GM12878 (cell line): ENCODE results near the gene CARD9. TPM values are rescaled to one million over a fixed set of nuclear protein-coding genes. Genes with fewer than 3 reads are reported as not detected.

ENCODE experiments used
- ATAC-seq: fragments of 200-7000 bp; cut with Tn5 transposase; 3 replicates; pipeline ENCODE4 v1.9.1; 2020; ENCODE audit warnings: mild to moderate bottlenecking, moderate library complexity
- BruUV-seq: library from RNA; stranded (reverse); fragments of 400-500 nt; replicated peaks from 2 replicates; lab custom pipeline; 2021; lab: Mats Ljungman, UMichigan
- CTCF ChIA-PET: fragments of 300-600 bp; sonication (Branson Sonifier 250); formaldehyde crosslinking; extraction: SDS; loops from one replicate; lab custom pipeline; 2021; ENCODE audit warnings: inconsistent platforms; lab: Yijun Ruan, JAX
- POLR2A ChIA-PET: fragments of 350-600 bp; formaldehyde crosslinking; extraction: SDS; loops from one replicate; lab custom pipeline; 2021; ENCODE audit warnings: inconsistent platforms; lab: Charles Lee
- RAD21 ChIA-PET: fragments of 300-600 bp; sonication (Branson Sonifier 250); formaldehyde crosslinking; loops from one replicate; lab custom pipeline; 2023; ENCODE audit warnings: antibody characterized with exemption; ENCODE audit not compliant: unreplicated experiment; lab: Charles Lee
- SMC1A ChIA-PET: fragments of 300-600 bp; sonication (Branson Sonifier 250); formaldehyde crosslinking; loops from one replicate; lab custom pipeline; 2023; ENCODE audit not compliant: unreplicated experiment, uncharacterized antibody; lab: Charles Lee
- DNase-seq: peaks from one replicate; pipeline ENCODE4 v3.0.0-alpha.2; 2011; ENCODE audit warnings: low read depth, low spot score
- FAIRE-seq: peaks from 3 replicates; lab custom pipeline; 2011; peaks lifted over from hg19 to GRCh38; lab: Jason Lieb, UNC
- H2AFZ ChIP-seq: 2 replicates; pipeline ENCODE4 v1.6.0; 2011; ENCODE audit warnings: low read depth, low read length, control low read depth; ENCODE audit not compliant: control insufficient read depth
- H3K27ac ChIP-seq: 2 replicates; pipeline ENCODE4 v1.5.1; 2011; ENCODE audit warnings: control low read depth; ENCODE audit not compliant: control insufficient read depth, insufficient read depth
- H3K27me3 ChIP-seq, 2 experiments: replicated peaks in 1 of 2; 2 replicates each; pipeline versions ENCODE4 v1.6.0 to v1.6.1; 2011; ENCODE audit warnings: low read length in 1 of 2; ENCODE audit not compliant: control insufficient read depth in 2 of 2, insufficient read depth in 2 of 2
- H3K36me3 ChIP-seq, 2 experiments: 2 replicates each; pipeline ENCODE4 v1.5.1; 2011; ENCODE audit warnings: low read length in 1 of 2; ENCODE audit not compliant: control insufficient read depth in 2 of 2, insufficient read depth in 2 of 2
- H3K4me1 ChIP-seq: 2 replicates; pipeline ENCODE4 v1.6.1; 2011; ENCODE audit warnings: mild to moderate bottlenecking, low read length, moderate library complexity, mixed read lengths; ENCODE audit not compliant: control insufficient read depth, insufficient read depth
- H3K4me2 ChIP-seq: 2 replicates; pipeline ENCODE4 v1.6.0; 2011; ENCODE audit warnings: control low read depth; ENCODE audit not compliant: control insufficient read depth, insufficient read depth
- H3K4me3 ChIP-seq: fragments of 200-600 bp; sonication (generic); 2 replicates; pipeline ENCODE4 v1.5.1; 2016
- H3K79me2 ChIP-seq: 2 replicates; pipeline ENCODE4 v1.6.0; 2011; ENCODE audit warnings: low read length; ENCODE audit not compliant: control insufficient read depth, insufficient read depth
- H3K9ac ChIP-seq: 2 replicates; pipeline ENCODE4 v1.8.0; 2011; ENCODE audit warnings: low read length, control low read depth, mixed read lengths; ENCODE audit not compliant: control insufficient read depth, insufficient read depth
- H3K9me3 ChIP-seq: replicated peaks from 3 replicates; pipeline ENCODE4 v1.5.1; 2011; ENCODE audit warnings: mild to moderate bottlenecking, low read length; ENCODE audit not compliant: control insufficient read depth, insufficient read depth
- H4K20me1 ChIP-seq: 2 replicates; pipeline ENCODE4 v1.6.0; 2011; ENCODE audit not compliant: control insufficient read depth, insufficient read depth
- BHLHE40 ChIP-seq, 2 experiments: fragments of 450-650 bp in 1 of 2; IDR thresholded peaks; 2 replicates each; pipeline ENCODE4 v1.6.1; 2011 to 2017; ENCODE audit warnings: low read depth in 2 of 2, borderline replicate concordance in 1 of 2, improper control_type of control experiment in 1 of 2, low read length in 1 of 2, mild to moderate bottlenecking in 1 of 2
- CBX3 ChIP-seq: fragments of 200-600 bp; sonication (generic); IDR thresholded peaks from 2 replicates; pipeline ENCODE4 v1.6.1; 2016; ENCODE audit warnings: low read depth, borderline replicate concordance
- CHD4 ChIP-seq: fragments of 200-600 bp; sonication (generic); IDR thresholded peaks from 2 replicates; pipeline ENCODE4 v1.6.1; 2016; ENCODE audit warnings: mild to moderate bottlenecking
- EGR1 ChIP-seq, 2 experiments: IDR thresholded peaks; 1 replicate in 1 of 2; 2 replicates in 1 of 2; pipeline ENCODE4 v1.6.1; 2011 to 2012; ENCODE audit warnings: low read depth in 2 of 2, low read length in 2 of 2, borderline replicate concordance in 1 of 2, mild to moderate bottlenecking in 1 of 2, moderate library complexity in 1 of 2
- HDGF ChIP-seq: fragments of 450-650 bp; IDR thresholded peaks from 2 replicates; pipeline ENCODE4 v1.6.1; 2016; ENCODE audit warnings: antibody characterized with exemption
- NFXL1 ChIP-seq: fragments of 450-650 bp; IDR thresholded peaks from 2 replicates; pipeline ENCODE4 v1.6.1; 2017; ENCODE audit warnings: antibody characterized with exemption, mild to moderate bottlenecking, borderline replicate concordance
- POU2F2 ChIP-seq: IDR thresholded peaks from 3 replicates; pipeline ENCODE4 v1.6.1; 2011; ENCODE audit warnings: low read depth, mild to moderate bottlenecking, low read length, borderline replicate concordance
- RAD21 ChIP-seq: IDR thresholded peaks from 2 replicates; pipeline ENCODE4 v1.6.1; 2011; ENCODE audit warnings: mild to moderate bottlenecking, low read depth, low read length, moderate library complexity; ENCODE audit not compliant: insufficient read depth
- RCOR1 ChIP-seq: conservative IDR thresholded peaks from 2 replicates; pipeline ENCODE4 v1.6.1; 2012; ENCODE audit warnings: low read depth, low read length, improper control_type of control experiment
- WGBS: methylation state at CpG from one replicate; pipeline ENCODE4 v1.1.6; 2016; ENCODE audit warnings: low lambda C conversion rate; ENCODE audit not compliant: insufficient replicate concordance, insufficient coverage; ENCODE audit errors: missing lambda C conversion rate; 5-methylcytosine and 5-hydroxymethylcytosine counted together
- in situ Hi-C: fragments of 300-500 bp; cut with MboI; formaldehyde crosslinking; loops from 9 replicates; pipeline ENCODE4 v1.14.3; 2018; ENCODE audit warnings: mixed read lengths
- intact Hi-C: fragments of 100-400 bp; cut with micrococcal nuclease; formaldehyde crosslinking; loops from one replicate; pipeline ENCODE4 v1.14.2; 2022; ENCODE audit not compliant: unreplicated experiment
- polyA plus RNA-seq, 11 experiments: library from polyadenylated mRNA; depleted of rRNA in 4 of 11; unstranded in 6 of 11; stranded (reverse) in 5 of 11; fragments of >200 nt; fragmentation: Nextera tagmentation in 4 of 11; fragmentation: Illumina TruSeq in 1 of 11; extraction: Ambion mirVana in 4 of 11; extraction: Trizol in 1 of 11; gene quantifications; 1 replicate in 1 of 11; 2 replicates in 10 of 11; pipeline versions ENCODE4 v1.2.1 to v1.2.3, GENCODE V29; 2011 to 2016; ENCODE audit warnings: inconsistent platforms in 2 of 11, missing spikeins in 2 of 11, low read depth in 1 of 11
- total RNA-seq, 4 experiments: library from RNA; depleted of rRNA in 3 of 4; stranded (reverse); fragments of >200 nt in 3 of 4; fragmentation: Illumina TruSeq in 1 of 4; extraction: Trizol in 1 of 4; gene quantifications; 2 replicates each; pipeline versions ENCODE4 v1.2.1 to v1.2.3, GENCODE V29; 2013 to 2021
- TF ChIP-seq, protein P1 (sequence below): fragments of 450-650 bp; IDR thresholded peaks from 2 replicates; pipeline ENCODE4 v1.6.1; 2017; ENCODE audit warnings: low read depth, mild to moderate bottlenecking, moderate library complexity
- TF ChIP-seq, protein P2 (sequence below): fragments of 450-650 bp; conservative IDR thresholded peaks from 2 replicates; pipeline ENCODE4 v1.6.1; 2017; ENCODE audit warnings: mild to moderate bottlenecking, moderate library complexity

CARD9 gene
- total and polyA plus RNA-seq, 10 of the 15 experiments (the other 5 are each of a cell fraction or from before 2014, with no cell fraction given): 0.11 to 4.9 (median 1.8) TPM; not detected in 1

DNA sequence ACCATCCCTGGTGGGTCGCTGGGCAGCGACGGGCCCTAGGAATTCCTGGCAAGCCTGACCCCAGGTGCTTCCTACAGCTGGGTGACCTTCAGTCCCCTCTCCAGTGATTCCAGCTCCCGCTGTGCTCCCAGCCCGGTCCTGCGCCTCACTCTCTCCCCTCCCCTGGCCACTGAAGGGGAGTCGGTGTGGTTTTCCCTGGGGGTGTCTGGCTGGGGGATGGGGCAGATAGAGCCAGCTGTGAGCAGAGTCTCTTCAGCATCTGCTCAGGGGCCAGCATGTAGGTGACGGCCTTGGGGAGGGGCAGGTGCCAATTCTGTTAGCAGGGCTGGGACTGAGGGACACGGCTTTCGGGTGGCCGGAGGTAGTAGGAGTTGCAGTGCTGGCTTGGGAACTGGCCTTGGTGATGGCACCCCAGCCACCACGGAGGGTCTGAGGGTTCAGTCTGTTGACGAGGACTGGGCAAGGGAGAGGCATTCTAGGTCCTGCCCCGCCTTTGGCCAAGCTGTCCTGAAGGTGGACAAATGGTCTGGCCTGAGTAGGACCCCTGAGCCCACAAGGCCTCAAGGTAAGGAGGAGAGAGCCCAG is 43.0 kb downstream of the CARD9 start:
- H3K27me3 ChIP-seq: peaks cover 7 to 8% of the 10 kb centered on the region in 2 experiments; a peak in 3 of 4 replicates
- no peak overlapping the region for H3K4me3 ChIP-seq
- H3K79me2 ChIP-seq: no peaks in the 10 kb centered on the region
- no peaks in the 10 kb centered on the region for H4K20me1 ChIP-seq
- intact Hi-C loops: no loop called here
- CTCF ChIA-PET: no interaction called here
- H2AFZ ChIP-seq: no peak overlapping the region
- FAIRE-seq: no peak
- ATAC-seq: no peak
- no peak overlapping the region for H3K27ac ChIP-seq
- H3K4me2 ChIP-seq: no peak overlapping the region
- WGBS: 23% methylated on average over 14 of the region's 14 CpGs
- H3K36me3 ChIP-seq: no peaks in the 10 kb centered on the region
- H3K9ac ChIP-seq: no peak overlapping the region
- SMC1A ChIA-PET: no interaction called here
- RAD21 ChIA-PET: no interaction called here
- H3K4me1 ChIP-seq: no peaks in the 10 kb centered on the region
- in situ Hi-C loops: no loop called here
- POLR2A ChIA-PET: no interaction called here
- no peak for DNase-seq
- TF ChIP-seq HDGF (no peak), CBX3 (no peak)
- BruUV-seq: no TSS peak
- no peaks in the 10 kb centered on the region for H3K9me3 ChIP-seq

DNA sequence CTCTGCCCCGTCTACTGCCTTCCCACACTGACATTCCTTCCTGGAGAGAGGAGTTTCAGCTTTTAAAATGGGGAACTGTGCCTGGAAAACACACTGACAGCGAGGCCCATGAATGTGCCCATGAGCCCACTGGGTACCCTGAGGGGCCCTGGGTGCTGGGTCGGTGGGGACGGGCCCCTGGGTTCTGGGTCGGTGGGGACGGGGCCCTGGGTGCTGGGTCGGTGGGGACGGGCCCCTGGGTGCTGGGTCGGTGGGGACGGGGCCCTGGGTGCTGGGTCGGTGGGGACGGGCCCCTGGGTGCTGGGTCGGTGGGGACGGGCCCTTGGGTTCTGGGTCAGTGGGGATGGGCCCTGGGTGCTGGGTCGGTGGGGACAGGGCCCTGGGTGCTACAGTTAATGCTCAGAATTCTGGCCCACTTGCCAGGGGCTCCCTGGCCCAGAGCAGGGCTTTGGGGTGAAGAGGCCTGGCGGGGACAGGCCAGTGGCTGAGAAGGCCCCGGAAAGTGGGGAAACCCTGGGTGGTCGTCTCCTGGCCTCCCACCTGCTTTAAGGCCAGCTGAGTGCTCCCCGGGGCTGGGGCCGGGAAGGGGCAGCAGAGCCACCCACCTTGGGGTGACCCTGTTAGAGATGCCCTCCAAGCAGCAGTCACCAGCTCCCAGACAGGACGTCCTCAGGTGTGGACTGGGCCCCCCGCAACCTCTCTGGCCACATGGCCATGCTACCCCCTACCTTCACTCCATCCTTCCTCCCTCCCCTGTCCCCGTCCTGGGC is 43.6 kb downstream of the CARD9 start:
- no TSS peak for BruUV-seq
- in situ Hi-C loops: no loop called here
- no peak overlapping the region for H3K9ac ChIP-seq
- ATAC-seq (no peak), FAIRE-seq (no peak), DNase-seq (no peak)
- CTCF ChIA-PET: no interaction called here
- H3K4me1 ChIP-seq: no peaks in the 10 kb centered on the region
- no peak overlapping the region for H2AFZ ChIP-seq
- no peak overlapping the region for H3K27ac ChIP-seq
- POLR2A ChIA-PET: interaction anchor here (0.6 kb wide), 1 partner anchor 10 kb away, joined by 4 read pairs; no protein-coding TSS in a partner anchor
- no peaks in the 10 kb centered on the region for H3K9me3 ChIP-seq
- no peaks in the 10 kb centered on the region for H3K79me2 ChIP-seq
- SMC1A ChIA-PET: no interaction called here
- RAD21 ChIA-PET: no interaction called here
- intact Hi-C loops: no loop called here
- no peak overlapping the region for H3K4me3 ChIP-seq
- 36% methylated on average over 14 of the region's 23 CpGs for WGBS
- H4K20me1 ChIP-seq: no peaks in the 10 kb centered on the region
- H3K4me2 ChIP-seq: no peak overlapping the region
- H3K27me3 ChIP-seq: peaks cover 7 to 8% of the 10 kb centered on the region in 2 experiments; a peak in 3 of 4 replicates
- H3K36me3 ChIP-seq: no peaks in the 10 kb centered on the region
- TF ChIP-seq BHLHE40 (IDR thresholded peaks at IDR 0.05; ENCODE audit: borderline replicate concordance in 1 of 2, low read depth in 2 of 2, low read length in 1 of 2) (no peak), NFXL1 (no peak), CHD4 (no peak), POU2F2 (no peak), RAD21 (no peak), RCOR1 (no peak), EGR1 (IDR thresholded peaks at IDR 0.05; ENCODE audit: borderline replicate concordance in 1 of 2, low read depth in 2 of 2, low read length in 2 of 2) (no peak)
- TF ChIP-seq, protein P1, sequence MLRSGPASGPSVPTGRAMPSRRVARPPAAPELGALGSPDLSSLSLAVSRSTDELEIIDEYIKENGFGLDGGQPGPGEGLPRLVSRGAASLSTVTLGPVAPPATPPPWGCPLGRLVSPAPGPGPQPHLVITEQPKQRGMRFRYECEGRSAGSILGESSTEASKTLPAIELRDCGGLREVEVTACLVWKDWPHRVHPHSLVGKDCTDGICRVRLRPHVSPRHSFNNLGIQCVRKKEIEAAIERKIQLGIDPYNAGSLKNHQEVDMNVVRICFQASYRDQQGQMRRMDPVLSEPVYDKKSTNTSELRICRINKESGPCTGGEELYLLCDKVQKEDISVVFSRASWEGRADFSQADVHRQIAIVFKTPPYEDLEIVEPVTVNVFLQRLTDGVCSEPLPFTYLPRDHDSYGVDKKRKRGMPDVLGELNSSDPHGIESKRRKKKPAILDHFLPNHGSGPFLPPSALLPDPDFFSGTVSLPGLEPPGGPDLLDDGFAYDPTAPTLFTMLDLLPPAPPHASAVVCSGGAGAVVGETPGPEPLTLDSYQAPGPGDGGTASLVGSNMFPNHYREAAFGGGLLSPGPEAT: no peak
- TF ChIP-seq, protein P2, sequence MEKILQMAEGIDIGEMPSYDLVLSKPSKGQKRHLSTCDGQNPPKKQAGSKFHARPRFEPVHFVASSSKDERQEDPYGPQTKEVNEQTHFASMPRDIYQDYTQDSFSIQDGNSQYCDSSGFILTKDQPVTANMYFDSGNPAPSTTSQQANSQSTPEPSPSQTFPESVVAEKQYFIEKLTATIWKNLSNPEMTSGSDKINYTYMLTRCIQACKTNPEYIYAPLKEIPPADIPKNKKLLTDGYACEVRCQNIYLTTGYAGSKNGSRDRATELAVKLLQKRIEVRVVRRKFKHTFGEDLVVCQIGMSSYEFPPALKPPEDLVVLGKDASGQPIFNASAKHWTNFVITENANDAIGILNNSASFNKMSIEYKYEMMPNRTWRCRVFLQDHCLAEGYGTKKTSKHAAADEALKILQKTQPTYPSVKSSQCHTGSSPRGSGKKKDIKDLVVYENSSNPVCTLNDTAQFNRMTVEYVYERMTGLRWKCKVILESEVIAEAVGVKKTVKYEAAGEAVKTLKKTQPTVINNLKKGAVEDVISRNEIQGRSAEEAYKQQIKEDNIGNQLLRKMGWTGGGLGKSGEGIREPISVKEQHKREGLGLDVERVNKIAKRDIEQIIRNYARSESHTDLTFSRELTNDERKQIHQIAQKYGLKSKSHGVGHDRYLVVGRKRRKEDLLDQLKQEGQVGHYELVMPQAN: no peak
